OCI-LY1 (cell line): ENCODE measurements around the gene DMTF1.

Experiments used
- H2AFZ ChIP-seq: fragments of 200-600 bp; sonication (generic), shearing (Covaris generic); 2 replicates; pipeline ENCODE4 v1.6.0; 2014; ENCODE audit warnings: antibody characterized with exemption, mild to moderate bottlenecking, low read length
- H3F3A ChIP-seq: fragments of 200-600 bp; sonication (generic), shearing (Covaris generic); 2 replicates; pipeline ENCODE4 v1.6.0; 2014; ENCODE audit warnings: mild to moderate bottlenecking, antibody characterized with exemption, low read length, moderate library complexity; ENCODE audit not compliant: insufficient read depth
- H3K27ac ChIP-seq: fragments of 200-600 bp; sonication (generic); 2 replicates; pipeline ENCODE4 v1.5.1; 2014; ENCODE audit warnings: low read length, mixed run types, mild to moderate bottlenecking, low read depth; ENCODE audit not compliant: poor library complexity, severe bottlenecking
- H3K27me3 ChIP-seq: fragments of 200-600 bp; sonication (generic); 2 replicates; pipeline ENCODE4 v1.6.0; 2014; ENCODE audit warnings: antibody characterized with exemption, mild to moderate bottlenecking, low read length, moderate library complexity; ENCODE audit not compliant: insufficient read depth
- H3K36me3 ChIP-seq: fragments of 200-600 bp; sonication (generic); 2 replicates; pipeline ENCODE4 v1.6.1; 2014; ENCODE audit warnings: mild to moderate bottlenecking, antibody characterized with exemption, low read length, moderate library complexity, mixed read lengths; ENCODE audit not compliant: insufficient read depth
- H3K4me1 ChIP-seq: fragments of 200-600 bp; sonication (generic); 2 replicates; pipeline ENCODE4 v1.5.1; 2014; ENCODE audit warnings: mild to moderate bottlenecking, low read length, moderate library complexity; ENCODE audit not compliant: insufficient read depth, severe bottlenecking
- H3K4me2 ChIP-seq: fragments of 200-600 bp; sonication (generic), shearing (Covaris generic); 2 replicates; pipeline ENCODE4 v1.6.1; 2014; ENCODE audit warnings: low read length
- H3K4me3 ChIP-seq: fragments of 200-600 bp; sonication (generic); 2 replicates; pipeline ENCODE4 v1.5.1; 2014; ENCODE audit warnings: low read length, low read depth, mild to moderate bottlenecking, mixed read lengths; ENCODE audit not compliant: poor library complexity, severe bottlenecking
- H3K79me2 ChIP-seq: fragments of 200-600 bp; shearing (Covaris generic); 2 replicates; pipeline ENCODE4 v1.6.1; 2016; ENCODE audit warnings: mixed run types, low read length, mixed read lengths; ENCODE audit not compliant: insufficient read depth
- H3K9ac ChIP-seq: fragments of 200-600 bp; sonication (generic), shearing (Covaris generic); 2 replicates; pipeline ENCODE4 v1.6.1; 2014; ENCODE audit warnings: mild to moderate bottlenecking, low read length, mixed read lengths
- H3K9me2 ChIP-seq: fragments of 200-600 bp; sonication (generic), shearing (Covaris generic); 2 replicates; pipeline ENCODE4 v1.6.1; 2014; ENCODE audit warnings: low read depth, mild to moderate bottlenecking, low read length, mixed read lengths
- H3K9me3 ChIP-seq: fragments of 200-600 bp; shearing (Covaris generic); 2 replicates; pipeline ENCODE4 v1.6.1; 2014; ENCODE audit warnings: low read length, mixed read lengths
- H4K20me1 ChIP-seq: fragments of 200-600 bp; sonication (generic), shearing (Covaris generic); 2 replicates; pipeline ENCODE4 v1.6.0; 2016; ENCODE audit warnings: mild to moderate bottlenecking, low read length; ENCODE audit not compliant: insufficient read depth
- CTCF ChIP-seq: fragments of 200-600 bp; sonication (generic), shearing (Covaris generic); IDR thresholded peaks from 2 replicates; pipeline ENCODE4 v1.5.1; 2017; ENCODE audit warnings: mild to moderate bottlenecking, antibody characterized with exemption, low read length, moderate library complexity, mixed read lengths
- EZH2 ChIP-seq: fragments of 200-600 bp; sonication (generic), shearing (Covaris generic); IDR thresholded peaks from 2 replicates; pipeline ENCODE4 v1.8.0; 2017; ENCODE audit warnings: borderline replicate concordance, mixed run types, mild to moderate bottlenecking, antibody characterized with exemption, low read length, moderate library complexity, mixed read lengths

DMTF1 gene

DNA sequence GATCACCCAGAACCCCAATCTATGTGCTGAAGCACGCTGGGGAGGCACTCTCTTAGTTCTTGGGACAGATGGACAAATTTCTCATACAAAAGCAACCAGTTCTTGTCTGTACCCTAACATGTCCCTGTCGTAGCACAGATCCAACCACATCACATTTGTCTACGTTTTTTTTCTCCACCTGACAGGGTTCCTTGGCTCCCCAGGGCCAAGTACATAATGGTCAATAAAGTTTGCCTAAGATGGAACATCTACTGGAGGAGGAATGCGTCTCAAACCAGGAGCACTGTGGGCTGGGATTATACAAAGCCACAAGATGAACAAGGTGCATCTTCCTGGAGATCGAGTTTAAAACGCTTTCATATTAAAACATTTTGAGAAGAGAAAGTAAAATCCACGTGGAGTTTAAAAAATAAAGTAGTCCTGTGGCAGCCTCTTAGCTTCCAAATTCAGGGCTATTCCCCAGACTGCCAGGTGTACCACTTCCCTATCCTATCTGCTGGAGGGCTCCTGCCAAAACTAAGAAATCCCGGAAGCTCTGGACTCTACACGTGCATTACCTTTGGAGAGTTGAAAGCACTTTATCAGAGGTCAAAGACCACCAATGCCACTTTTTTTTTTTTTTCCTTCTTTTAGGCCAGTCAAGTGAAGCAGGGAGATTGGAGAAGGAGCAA, 65.9 kb downstream of the DMTF1 start:
- Histone ChIP-seq H3K9me3 (no peaks in the 10 kb centered on the region), H3K4me1 (peaks cover 58% of the 10 kb centered on the region), H3K9ac (peak overlapping the region; percentile 84), H3K4me3 (peak overlapping the region; percentile 72), H3K4me2 (peak overlapping the region; percentile 96), H3F3A (peaks cover 21% of the 10 kb centered on the region), H3K27me3 (peaks cover 9% of the 10 kb centered on the region; the same call in 1 of the 2 replicates), H3K27ac (peak overlapping the region; percentile 98), H4K20me1 (0 out of 2 replicates have a peak, but pooled peaks cover under 1% of the 10 kb centered on the region), H3K9me2 (no peaks in the 10 kb centered on the region), H3K79me2 (peaks cover 52% of the 10 kb centered on the region), H3K36me3 (peaks cover 44% of the 10 kb centered on the region), H2AFZ (no peak overlapping the region)
- TF ChIP-seq EZH2 (no peak), CTCF (no peak)

GRCh38 chr7:87218796-87219544, 66.7 kb downstream of the DMTF1 start:
- Histone ChIP-seq H3K4me1 (peaks cover 50% of the 10 kb centered on the region), H4K20me1 (no peaks in the 10 kb centered on the region), H3K27me3 (peaks cover 9% of the 10 kb centered on the region; the same call in 1 of the 2 replicates), H2AFZ (no peak overlapping the region), H3K9me3 (no peaks in the 10 kb centered on the region), H3K9ac (peak overlapping the region; percentile 84), H3F3A (peaks cover 21% of the 10 kb centered on the region), H3K79me2 (peaks cover 44% of the 10 kb centered on the region), H3K36me3 (peaks cover 42% of the 10 kb centered on the region), H3K4me2 (peak overlapping the region; percentile 96), H3K4me3 (peak overlapping the region; percentile 72), H3K27ac (peak overlapping the region; percentile 98), H3K9me2 (no peaks in the 10 kb centered on the region)
- TF ChIP-seq CTCF (peak; percentile 8; the same call in 1 of the 2 replicates), EZH2 (no peak)

GRCh38 chr7:87219545-87220025, 67.3 kb downstream of the DMTF1 start, which contains the start of gene TMEM243:
Gene TMEM243 (minus strand): TSS chr7:87219732. CDS start chr7:87219503, 229 bp downstream.
- TF ChIP-seq EZH2 (no peak), CTCF (peak; percentile 71)
- Histone ChIP-seq H3K27ac (peak within 1 kb of the TSS; percentile 98), H3K36me3 (peaks cover 37% of the 10 kb centered on the region), H2AFZ (no peak within 1 kb of the TSS), H3K9me3 (no peaks in the 10 kb centered on the region), H3F3A (peaks cover 21% of the 10 kb centered on the region), H3K27me3 (peaks cover 9% of the 10 kb centered on the region; the same call in 1 of the 2 replicates), H3K79me2 (peaks cover 38% of the 10 kb centered on the region), H3K4me2 (peak within 1 kb of the TSS; percentile 96), H3K4me3 (peak within 1 kb of the TSS; percentile 72), H4K20me1 (no peaks in the 10 kb centered on the region), H3K9ac (peak within 1 kb of the TSS; percentile 84), H3K9me2 (no peaks in the 10 kb centered on the region), H3K4me1 (peaks cover 44% of the 10 kb centered on the region)
